Activated naive CD4-positive, alpha-beta T cell treated with anti-CD3 and anti-CD28 coated beads for 36 hours (primary cell): ENCODE results near the gene GSTA2. TPM values are rescaled to one million over a fixed set of nuclear protein-coding genes. Genes with fewer than 3 reads are reported as not detected.
"Not testable (repeated sequence)": the region's sequence is repeated elsewhere in the genome, so short reads cannot be mapped to it uniquely, and the experiment has no call there.

Experiments
- CTCF ChIA-PET: fragments of 350-600 bp; sonication (Branson Sonifier 250); formaldehyde crosslinking; loops from one replicate; lab custom pipeline; 2021; ENCODE audit warnings: antibody characterized with exemption; lab: Charles Lee
- DNase-seq: peaks from one replicate; pipeline ENCODE4 v3.0.0-alpha.2; 2020
- H3K27ac Mint-ChIP-seq: one replicate; pipeline ENCODE4 v1.8.0; 2021; ENCODE audit warnings: mild to moderate bottlenecking, mixed read lengths
- H3K27me3 Mint-ChIP-seq: one replicate; pipeline ENCODE4 v1.8.0; 2021; ENCODE audit warnings: low read depth, mixed read lengths
- H3K36me3 Mint-ChIP-seq: one replicate; pipeline ENCODE4 v1.8.0; 2021; ENCODE audit warnings: low read depth, mixed read lengths
- H3K4me1 Mint-ChIP-seq: one replicate; pipeline ENCODE4 v1.8.0; 2021; ENCODE audit warnings: low read depth, mixed read lengths
- H3K4me3 Mint-ChIP-seq: one replicate; pipeline ENCODE4 v1.8.0; 2021; ENCODE audit warnings: mild to moderate bottlenecking, moderate library complexity, mixed read lengths
- H3K9me3 Mint-ChIP-seq: one replicate; pipeline ENCODE4 v1.8.0; 2021; ENCODE audit warnings: mixed read lengths
- intact Hi-C: fragments of 100-400 bp; cut with micrococcal nuclease; formaldehyde crosslinking; loops from one replicate; pipeline ENCODE4 v1.15.1; 2023
- total RNA-seq, 2 experiments: library from RNA; stranded (reverse); gene quantifications; one replicate each; pipeline ENCODE4 v1.2.3, GENCODE V29; 2021

The GSTA2 gene
- not detected for total RNA-seq

GRCh38 chr6:52763322-52763916, at the start of gene GSTA2:
GSTA2 (minus strand) TSS chr6:52763475; CDS start chr6:52757947, 5,528 bp downstream.
- H3K27me3 Mint-ChIP-seq, H3K36me3 Mint-ChIP-seq, H3K4me3 Mint-ChIP-seq, H3K27ac Mint-ChIP-seq, H3K9me3 Mint-ChIP-seq, CTCF ChIA-PET, intact Hi-C loops, DNase-seq, H3K4me1 Mint-ChIP-seq: not testable (repeated sequence)

- H3K36me3 Mint-ChIP-seq, DNase-seq, H3K9me3 Mint-ChIP-seq, H3K4me3 Mint-ChIP-seq, H3K4me1 Mint-ChIP-seq, H3K27ac Mint-ChIP-seq, CTCF ChIA-PET, H3K27me3 Mint-ChIP-seq: not testable (repeated sequence)
- intact Hi-C loops: loop anchor here (10.0 kb wide), 1 partner anchor 395 kb away; no protein-coding TSS in a partner anchor
Measured at GRCh38 chr6:52809777-52810176, 46.5 kb upstream of the GSTA2 start.

GRCh38 chr6:52808660-52809059, 45.4 kb upstream of the GSTA2 start:
- no peaks in the 10 kb centered on the region for H3K9me3 Mint-ChIP-seq
- no peak for DNase-seq
- H3K4me1 Mint-ChIP-seq: no peaks in the 10 kb centered on the region
- peaks cover 3% of the 10 kb centered on the region for H3K27me3 Mint-ChIP-seq
- no peak overlapping the region for H3K27ac Mint-ChIP-seq
- H3K4me3 Mint-ChIP-seq: no peak overlapping the region
- intact Hi-C loops: no loop called here
- no peaks in the 10 kb centered on the region for H3K36me3 Mint-ChIP-seq
- CTCF ChIA-PET: no interaction called here

GRCh38 chr6:52803668-52804255, 40.5 kb upstream of the GSTA2 start, which contains the start of gene GSTA1:
GSTA1 (minus strand) TSS chr6:52803816; CDS start chr6:52799267, 4,549 bp downstream.
- H3K27ac Mint-ChIP-seq, CTCF ChIA-PET, intact Hi-C loops, H3K4me3 Mint-ChIP-seq, H3K9me3 Mint-ChIP-seq, H3K36me3 Mint-ChIP-seq, DNase-seq, H3K4me1 Mint-ChIP-seq: not testable (repeated sequence)
- H3K27me3 Mint-ChIP-seq: peaks cover 17% of the 10 kb centered on the region

GRCh38 chr6:52802806-52803205, 39.5 kb upstream of the GSTA2 start:
- H3K9me3 Mint-ChIP-seq: no peaks in the 10 kb centered on the region
- no peak for DNase-seq
- no peaks in the 10 kb centered on the region for H3K36me3 Mint-ChIP-seq
- CTCF ChIA-PET: interaction anchor here (0.6 kb wide), 1 partner anchor 239 kb away, joined by 3 read pairs; no protein-coding TSS in a partner anchor
- intact Hi-C loops: no loop called here
- no peak overlapping the region for H3K27ac Mint-ChIP-seq
- H3K27me3 Mint-ChIP-seq: peaks cover 20% of the 10 kb centered on the region
- no peak overlapping the region for H3K4me3 Mint-ChIP-seq
- no peaks in the 10 kb centered on the region for H3K4me1 Mint-ChIP-seq

- Mint-ChIP-seq H3K4me3 (no peak overlapping the region), H3K27ac (no peak overlapping the region), H3K4me1 (no peaks in the 10 kb centered on the region), H3K36me3 (no peaks in the 10 kb centered on the region), H3K9me3 (no peaks in the 10 kb centered on the region), H3K27me3 (peaks cover 28% of the 10 kb centered on the region)
- CTCF ChIA-PET: no interaction called here
- no peak for DNase-seq
- intact Hi-C loops: no loop called here
Measured at GRCh38 chr6:52801188-52801841, 38.0 kb upstream of the GSTA2 start.

GRCh38 chr6:52799272-52799671, 36.0 kb upstream of the GSTA2 start:
- H3K36me3 Mint-ChIP-seq, H3K27ac Mint-ChIP-seq, H3K9me3 Mint-ChIP-seq, H3K4me1 Mint-ChIP-seq, CTCF ChIA-PET, DNase-seq, H3K4me3 Mint-ChIP-seq, intact Hi-C loops: not testable (repeated sequence)
- H3K27me3 Mint-ChIP-seq: peaks cover 30% of the 10 kb centered on the region

GRCh38 chr6:52794366-52794765, 31.1 kb upstream of the GSTA2 start:
- intact Hi-C loops, H3K27ac Mint-ChIP-seq, CTCF ChIA-PET, H3K4me1 Mint-ChIP-seq, DNase-seq, H3K36me3 Mint-ChIP-seq, H3K9me3 Mint-ChIP-seq, H3K4me3 Mint-ChIP-seq: not testable (repeated sequence)
- H3K27me3 Mint-ChIP-seq: peaks cover 17% of the 10 kb centered on the region

GRCh38 chr6:52790861-52791260, 27.6 kb upstream of the GSTA2 start:
- peaks cover 6% of the 10 kb centered on the region for H3K9me3 Mint-ChIP-seq
- CTCF ChIA-PET: no interaction called here
- no peak overlapping the region for H3K4me3 Mint-ChIP-seq
- intact Hi-C loops: no loop called here
- H3K36me3 Mint-ChIP-seq: no peaks in the 10 kb centered on the region
- no peaks in the 10 kb centered on the region for H3K4me1 Mint-ChIP-seq
- DNase-seq: no peak
- H3K27ac Mint-ChIP-seq: no peak overlapping the region
- peaks cover 4% of the 10 kb centered on the region for H3K27me3 Mint-ChIP-seq

GRCh38 chr6:52789658-52790057, 26.4 kb upstream of the GSTA2 start:
- H3K9me3 Mint-ChIP-seq, intact Hi-C loops, H3K27ac Mint-ChIP-seq, H3K27me3 Mint-ChIP-seq, DNase-seq, H3K36me3 Mint-ChIP-seq, H3K4me1 Mint-ChIP-seq, H3K4me3 Mint-ChIP-seq, CTCF ChIA-PET: not testable (repeated sequence)

GRCh38 chr6:52788478-52788877, 25.2 kb upstream of the GSTA2 start:
- no peaks in the 10 kb centered on the region for H3K4me1 Mint-ChIP-seq
- intact Hi-C loops: no loop called here

GRCh38 chr6:52787917-52788316, 24.6 kb upstream of the GSTA2 start:
- no peaks in the 10 kb centered on the region for H3K36me3 Mint-ChIP-seq
- H3K4me3 Mint-ChIP-seq: no peak overlapping the region
- no peaks in the 10 kb centered on the region for H3K4me1 Mint-ChIP-seq
- H3K27me3 Mint-ChIP-seq: peaks cover 1% of the 10 kb centered on the region
- CTCF ChIA-PET: interaction anchor here (0.6 kb wide), 1 partner anchor 365 kb away, joined by 3 read pairs; no protein-coding TSS in a partner anchor
- peaks cover 6% of the 10 kb centered on the region for H3K9me3 Mint-ChIP-seq
- no peak for DNase-seq
- H3K27ac Mint-ChIP-seq: no peak overlapping the region
- intact Hi-C loops: no loop called here

More at GRCh38 chr6:52788478-52788877, 25.2 kb upstream of the GSTA2 start:
- DNase-seq: no peak
- CTCF ChIA-PET: no interaction called here
- H3K36me3 Mint-ChIP-seq: no peaks in the 10 kb centered on the region
- H3K27ac Mint-ChIP-seq: no peak overlapping the region
- H3K27me3 Mint-ChIP-seq: peaks cover 1% of the 10 kb centered on the region
- H3K9me3 Mint-ChIP-seq: peaks cover 6% of the 10 kb centered on the region
- H3K4me3 Mint-ChIP-seq: no peak overlapping the region
